HCT116 (cell line): ENCODE results near the gene IFIH1. TPM values are rescaled to one million over a fixed set of nuclear protein-coding genes. Genes with fewer than 3 reads are reported as not detected.

Experiments used
- ATAC-seq: fragments of 200-7000 bp; cut with Tn5 transposase; 2 replicates; pipeline ENCODE4 v1.9.1; 2020; ENCODE audit warnings: mild to moderate bottlenecking, moderate library complexity
- BruUV-seq: library from RNA; stranded (reverse); fragments of 400-500 nt; replicated peaks from 2 replicates; lab custom pipeline; 2021; lab: Mats Ljungman, UMichigan
- CTCF ChIA-PET: fragments of 300-600 bp; sonication (Branson Sonifier 250); formaldehyde crosslinking; loops from one replicate; lab custom pipeline; 2021; ENCODE audit warnings: antibody characterized with exemption; lab: Charles Lee
- POLR2A ChIA-PET: fragments of 300-600, 350-600 bp; sonication (Branson Sonifier 250); formaldehyde crosslinking; loops from one replicate; lab custom pipeline; 2021; ENCODE audit warnings: antibody characterized with exemption; lab: Charles Lee
- RAD21 ChIA-PET, 2 experiments: fragments of 300-600 bp; sonication (Branson Sonifier 250); formaldehyde crosslinking; loops; one replicate each; lab custom pipeline; 2023; ENCODE audit warnings: low total read pairs in 2 of 2; ENCODE audit not compliant: uncharacterized antibody in 2 of 2, unreplicated experiment in 2 of 2, low non-redundant PET in 1 of 2; lab: Charles Lee
- DNase-seq: peaks from one replicate; pipeline ENCODE4 v3.0.0-alpha.2; 2010; ENCODE audit warnings: low read depth, low spot score
- H2AFZ ChIP-seq: fragments of 200-600 bp; shearing (Covaris generic), sonication (generic); 2 replicates; pipeline ENCODE4 v1.6.1; 2017; ENCODE audit warnings: low read depth, mixed run types, mixed read lengths, antibody characterized with exemption, low read length; ENCODE audit not compliant: poor library complexity, severe bottlenecking
- H3K27ac ChIP-seq: 2 replicates; pipeline ENCODE4 v1.5.1; 2012; ENCODE audit warnings: low read depth, low read length
- H3K27me3 ChIP-seq: fragments of 200-600 bp; sonication (generic); 2 replicates; pipeline ENCODE4 v1.6.1; 2016; ENCODE audit warnings: mixed run types, low read length, mixed read lengths; ENCODE audit not compliant: insufficient read depth
- H3K36me3 ChIP-seq, 2 experiments: fragments of 200-500 bp in 1 of 2; fragments of 200-600 bp in 1 of 2; sonication (Bioruptor generic) in 1 of 2; sonication (generic) in 1 of 2; 2 replicates each; pipeline versions ENCODE4 v1.5.1 to v1.6.1; 2014 to 2016; ENCODE audit warnings: low read length in 2 of 2, inconsistent platforms in 1 of 2, mixed read lengths in 1 of 2, mixed run types in 1 of 2; ENCODE audit not compliant: insufficient read depth in 2 of 2, control insufficient read depth in 1 of 2
- H3K4me1 ChIP-seq, 2 experiments: fragments of 200-600 bp in 1 of 2; sonication (generic) in 1 of 2; 2 replicates each; pipeline versions ENCODE4 v1.5.1 to v1.6.1; 2012 to 2017; ENCODE audit warnings: low read length in 2 of 2, inconsistent platforms in 1 of 2, mild to moderate bottlenecking in 1 of 2, mixed read lengths in 1 of 2, mixed run types in 1 of 2, moderate library complexity in 1 of 2; ENCODE audit not compliant: insufficient read depth in 2 of 2, control insufficient read depth in 1 of 2
- H3K4me2 ChIP-seq: fragments of 200-600 bp; sonication (generic); 2 replicates; pipeline ENCODE4 v1.6.1; 2017; ENCODE audit warnings: mixed run types, low read length, mixed read lengths
- H3K4me3 ChIP-seq, 2 experiments: fragments of 200-600 bp in 1 of 2; sonication (generic) in 1 of 2; replicated peaks in 1 of 2; 2 replicates each; pipeline ENCODE4 v1.5.1; 2011 to 2016; ENCODE audit warnings: low read length in 2 of 2, control low read depth in 1 of 2, low read depth in 1 of 2, mild to moderate bottlenecking in 1 of 2, mixed read lengths in 1 of 2, mixed run types in 1 of 2
- H3K79me2 ChIP-seq: fragments of 200-600 bp; sonication (generic); 2 replicates; pipeline ENCODE4 v1.6.1; 2017; ENCODE audit warnings: mild to moderate bottlenecking, mixed run types, low read length, moderate library complexity, mixed read lengths; ENCODE audit not compliant: insufficient read depth
- H3K9ac ChIP-seq: fragments of 200-600 bp; sonication (generic); 2 replicates; pipeline ENCODE4 v1.6.1; 2016; ENCODE audit warnings: low read length, mixed read lengths
- H3K9me2 ChIP-seq: fragments of 200-600 bp; sonication (generic), shearing (Covaris generic); 2 replicates; pipeline ENCODE4 v1.6.1; 2017; ENCODE audit warnings: mixed run types, mild to moderate bottlenecking, moderate library complexity; ENCODE audit not compliant: insufficient read depth
- H3K9me3 ChIP-seq, 2 experiments: fragments of 200-500 bp in 1 of 2; fragments of 200-600 bp in 1 of 2; sonication (Bioruptor generic) in 1 of 2; sonication (generic) in 1 of 2; 2 replicates each; pipeline ENCODE4 v1.6.1; 2014 to 2017; ENCODE audit warnings: low read length in 2 of 2, mixed read lengths in 2 of 2, inconsistent platforms in 1 of 2, low read depth in 1 of 2, mild to moderate bottlenecking in 1 of 2, mixed run types in 1 of 2, moderate library complexity in 1 of 2; ENCODE audit not compliant: control insufficient read depth in 1 of 2, insufficient read depth in 1 of 2
- H4K20me1 ChIP-seq: fragments of 200-600 bp; sonication (generic), shearing (Covaris generic); 2 replicates; pipeline ENCODE4 v1.6.1; 2017; ENCODE audit warnings: mixed run types, mild to moderate bottlenecking, moderate library complexity; ENCODE audit not compliant: insufficient read depth
- ATF3 ChIP-seq: IDR thresholded peaks from 2 replicates; pipeline ENCODE4 v1.6.1; 2012
- CTCF ChIP-seq, 3 experiments: fragments of 200-600 bp in 1 of 3; sonication (generic) in 1 of 3; IDR thresholded peaks in 2 of 3; conservative IDR thresholded peaks in 1 of 3; 2 replicates each; pipeline ENCODE4 v1.5.1; 2012 to 2017; ENCODE audit warnings: low read depth in 2 of 3, low read length in 2 of 3, antibody characterized with exemption in 1 of 3, borderline replicate concordance in 1 of 3, control low read depth in 1 of 3, mild to moderate bottlenecking in 1 of 3, mixed read lengths in 1 of 3, mixed run types in 1 of 3, moderate library complexity in 1 of 3; ENCODE audit not compliant: insufficient read depth in 1 of 3
- EZH2phosphoT487 ChIP-seq: fragments of 200-600 bp; IDR thresholded peaks from 2 replicates; pipeline ENCODE4 v1.6.1; 2018; ENCODE audit warnings: antibody characterized with exemption, borderline replicate concordance
- FOSL1 ChIP-seq: IDR thresholded peaks from 2 replicates; pipeline ENCODE4 v1.6.1; 2012; ENCODE audit warnings: low read depth
- MAX ChIP-seq: IDR thresholded peaks from 2 replicates; pipeline ENCODE4 v1.6.1; 2012
- POLR2A ChIP-seq: IDR thresholded peaks from 2 replicates; pipeline ENCODE4 v1.7.0; 2011; ENCODE audit warnings: borderline replicate concordance; ENCODE audit not compliant: insufficient read depth, insufficient read length; ENCODE audit errors: extremely low read depth
- SIN3A ChIP-seq: IDR thresholded peaks from 2 replicates; pipeline ENCODE4 v1.6.1; 2012; ENCODE audit warnings: low read depth
- SP1 ChIP-seq: IDR thresholded peaks from 2 replicates; pipeline ENCODE4 v1.6.1; 2012; ENCODE audit warnings: low read depth
- SRF ChIP-seq: IDR thresholded peaks from 2 replicates; pipeline ENCODE4 v1.6.1; 2012; ENCODE audit warnings: low read depth
- TCF7L2 ChIP-seq: IDR thresholded peaks from 2 replicates; pipeline ENCODE4 v1.7.0; 2011; ENCODE audit warnings: borderline replicate concordance, inconsistent platforms; ENCODE audit not compliant: insufficient read depth, insufficient read length; ENCODE audit errors: extremely low read depth
- ZBTB33 ChIP-seq: IDR thresholded peaks from 2 replicates; pipeline ENCODE4 v1.6.1; 2011; ENCODE audit warnings: mild to moderate bottlenecking, low read length, moderate library complexity; ENCODE audit not compliant: insufficient replicate concordance; ENCODE audit errors: extremely low read depth
- ZFX ChIP-seq: fragments of 450-650 bp; IDR thresholded peaks from 2 replicates; pipeline ENCODE4 v1.6.1; 2017
- intact Hi-C: fragments of 100-400 bp; cut with micrococcal nuclease; formaldehyde crosslinking; loops from 2 replicates; pipeline ENCODE4 v1.10.0; 2022
- total RNA-seq: library from RNA; stranded (reverse); gene quantifications from one replicate; pipeline ENCODE4 v1.2.1, GENCODE V29; 2021; ENCODE audit not compliant: unreplicated experiment
- TF ChIP-seq, protein P1 (sequence below): IDR thresholded peaks from 2 replicates; pipeline ENCODE4 v1.6.1; 2012; ENCODE audit warnings: low read depth

Gene IFIH1
- total RNA-seq, 1 experiment from 2014 or later = 7.0 TPM

GRCh38 chr2:162337868-162338267 is 19.4 kb upstream of the IFIH1 start:
- TF ChIP-seq ZFX (no peak), FOSL1 (no peak), TCF7L2 (no peak), ATF3 (no peak), MAX (no peak), SP1 (no peak), EZH2phosphoT487 (no peak), SIN3A (no peak), POLR2A (no peak), CTCF (IDR thresholded peaks at IDR 0.05 in 2 of 3, conservative IDR thresholded peaks at IDR 0.05 in 1 of 3; ENCODE audit: borderline replicate concordance in 1 of 3, insufficient read depth in 1 of 3, low read depth in 2 of 3, low read length in 2 of 3) (no peak), SRF (no peak), ZBTB33 (no peak)
- TF ChIP-seq, protein P1, sequence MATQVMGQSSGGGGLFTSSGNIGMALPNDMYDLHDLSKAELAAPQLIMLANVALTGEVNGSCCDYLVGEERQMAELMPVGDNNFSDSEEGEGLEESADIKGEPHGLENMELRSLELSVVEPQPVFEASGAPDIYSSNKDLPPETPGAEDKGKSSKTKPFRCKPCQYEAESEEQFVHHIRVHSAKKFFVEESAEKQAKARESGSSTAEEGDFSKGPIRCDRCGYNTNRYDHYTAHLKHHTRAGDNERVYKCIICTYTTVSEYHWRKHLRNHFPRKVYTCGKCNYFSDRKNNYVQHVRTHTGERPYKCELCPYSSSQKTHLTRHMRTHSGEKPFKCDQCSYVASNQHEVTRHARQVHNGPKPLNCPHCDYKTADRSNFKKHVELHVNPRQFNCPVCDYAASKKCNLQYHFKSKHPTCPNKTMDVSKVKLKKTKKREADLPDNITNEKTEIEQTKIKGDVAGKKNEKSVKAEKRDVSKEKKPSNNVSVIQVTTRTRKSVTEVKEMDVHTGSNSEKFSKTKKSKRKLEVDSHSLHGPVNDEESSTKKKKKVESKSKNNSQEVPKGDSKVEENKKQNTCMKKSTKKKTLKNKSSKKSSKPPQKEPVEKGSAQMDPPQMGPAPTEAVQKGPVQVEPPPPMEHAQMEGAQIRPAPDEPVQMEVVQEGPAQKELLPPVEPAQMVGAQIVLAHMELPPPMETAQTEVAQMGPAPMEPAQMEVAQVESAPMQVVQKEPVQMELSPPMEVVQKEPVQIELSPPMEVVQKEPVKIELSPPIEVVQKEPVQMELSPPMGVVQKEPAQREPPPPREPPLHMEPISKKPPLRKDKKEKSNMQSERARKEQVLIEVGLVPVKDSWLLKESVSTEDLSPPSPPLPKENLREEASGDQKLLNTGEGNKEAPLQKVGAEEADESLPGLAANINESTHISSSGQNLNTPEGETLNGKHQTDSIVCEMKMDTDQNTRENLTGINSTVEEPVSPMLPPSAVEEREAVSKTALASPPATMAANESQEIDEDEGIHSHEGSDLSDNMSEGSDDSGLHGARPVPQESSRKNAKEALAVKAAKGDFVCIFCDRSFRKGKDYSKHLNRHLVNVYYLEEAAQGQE = no peak
- Histone ChIP-seq H3K9me2 (no peaks in the 10 kb centered on the region; the same call in 1 of the 2 replicates), H3K9me3 (no peaks in the 10 kb centered on the region), H2AFZ (no peak overlapping the region), H3K27ac (no peak overlapping the region), H3K4me3 (no peak overlapping the region), H3K27me3 (no peaks in the 10 kb centered on the region), H3K36me3 (no peaks in the 10 kb centered on the region), H3K4me2 (no peak overlapping the region), H3K79me2 (no peaks in the 10 kb centered on the region), H3K9ac (no peak overlapping the region), H3K4me1 (no peaks in the 10 kb centered on the region), H4K20me1 (no peaks in the 10 kb centered on the region; the same call in 1 of the 2 replicates)
- ChIA-PET CTCF (no interaction called here), POLR2A (no interaction called here), RAD21 (no interaction called here)
- intact Hi-C loops = no loop called here
- ATAC-seq (no peak), DNase-seq (no peak)
- BruUV-seq = no TSS peak
